HCT116 (cell line): Measurements from ENCODE around the gene HELT. TPM values are rescaled to one million over a fixed set of nuclear protein-coding genes. Genes with fewer than 3 reads are reported as not detected.

Experiments used
- ATAC-seq: fragments of 200-7000 bp; cut with Tn5 transposase; 2 replicates; pipeline ENCODE4 v1.9.1; 2020; ENCODE audit warnings: mild to moderate bottlenecking, moderate library complexity
- BruUV-seq: library from RNA; stranded (reverse); fragments of 400-500 nt; replicated peaks from 2 replicates; lab custom pipeline; 2021; lab: Mats Ljungman, UMichigan
- CTCF ChIA-PET: fragments of 300-600 bp; sonication (Branson Sonifier 250); formaldehyde crosslinking; loops from one replicate; lab custom pipeline; 2021; ENCODE audit warnings: antibody characterized with exemption; lab: Charles Lee
- POLR2A ChIA-PET: fragments of 300-600, 350-600 bp; sonication (Branson Sonifier 250); formaldehyde crosslinking; loops from one replicate; lab custom pipeline; 2021; ENCODE audit warnings: antibody characterized with exemption; lab: Charles Lee
- RAD21 ChIA-PET, 2 experiments: fragments of 300-600 bp; sonication (Branson Sonifier 250); formaldehyde crosslinking; loops; one replicate each; lab custom pipeline; 2023; ENCODE audit warnings: low total read pairs in 2 of 2; ENCODE audit not compliant: uncharacterized antibody in 2 of 2, unreplicated experiment in 2 of 2, low non-redundant PET in 1 of 2; lab: Charles Lee
- DNase-seq: peaks from one replicate; pipeline ENCODE4 v3.0.0-alpha.2; 2010; ENCODE audit warnings: low read depth, low spot score
- H2AFZ ChIP-seq: fragments of 200-600 bp; shearing (Covaris generic), sonication (generic); 2 replicates; pipeline ENCODE4 v1.6.1; 2017; ENCODE audit warnings: low read depth, mixed run types, mixed read lengths, antibody characterized with exemption, low read length; ENCODE audit not compliant: poor library complexity, severe bottlenecking
- H3K27ac ChIP-seq: 2 replicates; pipeline ENCODE4 v1.5.1; 2012; ENCODE audit warnings: low read depth, low read length
- H3K27me3 ChIP-seq: fragments of 200-600 bp; sonication (generic); 2 replicates; pipeline ENCODE4 v1.6.1; 2016; ENCODE audit warnings: mixed run types, low read length, mixed read lengths; ENCODE audit not compliant: insufficient read depth
- H3K36me3 ChIP-seq, 2 experiments: fragments of 200-500 bp in 1 of 2; fragments of 200-600 bp in 1 of 2; sonication (Bioruptor generic) in 1 of 2; sonication (generic) in 1 of 2; 2 replicates each; pipeline versions ENCODE4 v1.5.1 to v1.6.1; 2014 to 2016; ENCODE audit warnings: low read length in 2 of 2, inconsistent platforms in 1 of 2, mixed read lengths in 1 of 2, mixed run types in 1 of 2; ENCODE audit not compliant: insufficient read depth in 2 of 2, control insufficient read depth in 1 of 2
- H3K4me1 ChIP-seq, 2 experiments: fragments of 200-600 bp in 1 of 2; sonication (generic) in 1 of 2; 2 replicates each; pipeline versions ENCODE4 v1.5.1 to v1.6.1; 2012 to 2017; ENCODE audit warnings: low read length in 2 of 2, inconsistent platforms in 1 of 2, mild to moderate bottlenecking in 1 of 2, mixed read lengths in 1 of 2, mixed run types in 1 of 2, moderate library complexity in 1 of 2; ENCODE audit not compliant: insufficient read depth in 2 of 2, control insufficient read depth in 1 of 2
- H3K4me2 ChIP-seq: fragments of 200-600 bp; sonication (generic); 2 replicates; pipeline ENCODE4 v1.6.1; 2017; ENCODE audit warnings: mixed run types, low read length, mixed read lengths
- H3K4me3 ChIP-seq, 2 experiments: fragments of 200-600 bp in 1 of 2; sonication (generic) in 1 of 2; replicated peaks in 1 of 2; 2 replicates each; pipeline ENCODE4 v1.5.1; 2011 to 2016; ENCODE audit warnings: low read length in 2 of 2, control low read depth in 1 of 2, low read depth in 1 of 2, mild to moderate bottlenecking in 1 of 2, mixed read lengths in 1 of 2, mixed run types in 1 of 2
- H3K79me2 ChIP-seq: fragments of 200-600 bp; sonication (generic); 2 replicates; pipeline ENCODE4 v1.6.1; 2017; ENCODE audit warnings: mild to moderate bottlenecking, mixed run types, low read length, moderate library complexity, mixed read lengths; ENCODE audit not compliant: insufficient read depth
- H3K9ac ChIP-seq: fragments of 200-600 bp; sonication (generic); 2 replicates; pipeline ENCODE4 v1.6.1; 2016; ENCODE audit warnings: low read length, mixed read lengths
- H3K9me2 ChIP-seq: fragments of 200-600 bp; sonication (generic), shearing (Covaris generic); 2 replicates; pipeline ENCODE4 v1.6.1; 2017; ENCODE audit warnings: mixed run types, mild to moderate bottlenecking, moderate library complexity; ENCODE audit not compliant: insufficient read depth
- H3K9me3 ChIP-seq, 2 experiments: fragments of 200-500 bp in 1 of 2; fragments of 200-600 bp in 1 of 2; sonication (Bioruptor generic) in 1 of 2; sonication (generic) in 1 of 2; 2 replicates each; pipeline ENCODE4 v1.6.1; 2014 to 2017; ENCODE audit warnings: low read length in 2 of 2, mixed read lengths in 2 of 2, inconsistent platforms in 1 of 2, low read depth in 1 of 2, mild to moderate bottlenecking in 1 of 2, mixed run types in 1 of 2, moderate library complexity in 1 of 2; ENCODE audit not compliant: control insufficient read depth in 1 of 2, insufficient read depth in 1 of 2
- H4K20me1 ChIP-seq: fragments of 200-600 bp; sonication (generic), shearing (Covaris generic); 2 replicates; pipeline ENCODE4 v1.6.1; 2017; ENCODE audit warnings: mixed run types, mild to moderate bottlenecking, moderate library complexity; ENCODE audit not compliant: insufficient read depth
- ATF3 ChIP-seq: IDR thresholded peaks from 2 replicates; pipeline ENCODE4 v1.6.1; 2012
- CBX3 ChIP-seq: IDR thresholded peaks from 2 replicates; pipeline ENCODE4 v1.6.1; 2012; ENCODE audit warnings: low read depth
- CEBPB ChIP-seq: IDR thresholded peaks from 2 replicates; pipeline ENCODE4 v1.6.1; 2012; ENCODE audit warnings: low read depth
- CTCF ChIP-seq, 3 experiments: fragments of 200-600 bp in 1 of 3; sonication (generic) in 1 of 3; IDR thresholded peaks in 2 of 3; conservative IDR thresholded peaks in 1 of 3; 2 replicates each; pipeline ENCODE4 v1.5.1; 2012 to 2017; ENCODE audit warnings: low read depth in 2 of 3, low read length in 2 of 3, antibody characterized with exemption in 1 of 3, borderline replicate concordance in 1 of 3, control low read depth in 1 of 3, mild to moderate bottlenecking in 1 of 3, mixed read lengths in 1 of 3, mixed run types in 1 of 3, moderate library complexity in 1 of 3; ENCODE audit not compliant: insufficient read depth in 1 of 3
- EZH2 ChIP-seq: fragments of 200-600 bp; sonication (generic); IDR thresholded peaks from 2 replicates; pipeline ENCODE4 v1.6.1; 2017; ENCODE audit warnings: antibody characterized with exemption, mixed run types
- EZH2phosphoT487 ChIP-seq: fragments of 200-600 bp; IDR thresholded peaks from 2 replicates; pipeline ENCODE4 v1.6.1; 2018; ENCODE audit warnings: antibody characterized with exemption, borderline replicate concordance
- FOSL1 ChIP-seq: IDR thresholded peaks from 2 replicates; pipeline ENCODE4 v1.6.1; 2012; ENCODE audit warnings: low read depth
- JUND ChIP-seq: IDR thresholded peaks from 2 replicates; pipeline ENCODE4 v1.6.1; 2012
- POLR2A ChIP-seq: IDR thresholded peaks from 2 replicates; pipeline ENCODE4 v1.7.0; 2011; ENCODE audit warnings: borderline replicate concordance; ENCODE audit not compliant: insufficient read depth, insufficient read length; ENCODE audit errors: extremely low read depth
- POLR2AphosphoS5 ChIP-seq: IDR thresholded peaks from 2 replicates; pipeline ENCODE4 v1.6.1; 2011; ENCODE audit warnings: mild to moderate bottlenecking, low read depth, low read length, moderate library complexity
- RAD21 ChIP-seq: IDR thresholded peaks from 2 replicates; pipeline ENCODE4 v1.6.1; 2012; ENCODE audit warnings: low read depth, mild to moderate bottlenecking
- SIN3A ChIP-seq: IDR thresholded peaks from 2 replicates; pipeline ENCODE4 v1.6.1; 2012; ENCODE audit warnings: low read depth
- SP1 ChIP-seq: IDR thresholded peaks from 2 replicates; pipeline ENCODE4 v1.6.1; 2012; ENCODE audit warnings: low read depth
- SRF ChIP-seq: IDR thresholded peaks from 2 replicates; pipeline ENCODE4 v1.6.1; 2012; ENCODE audit warnings: low read depth
- TCF7L2 ChIP-seq: IDR thresholded peaks from 2 replicates; pipeline ENCODE4 v1.7.0; 2011; ENCODE audit warnings: borderline replicate concordance, inconsistent platforms; ENCODE audit not compliant: insufficient read depth, insufficient read length; ENCODE audit errors: extremely low read depth
- YY1 ChIP-seq: IDR thresholded peaks from 2 replicates; pipeline ENCODE4 v1.6.1; 2011; ENCODE audit warnings: low read length, low read depth, moderate library complexity, mild to moderate bottlenecking; ENCODE audit not compliant: insufficient replicate concordance; ENCODE audit errors: extremely low read depth
- ZNF274 ChIP-seq: fragments of 200-500 bp; sonication (Bioruptor generic); IDR thresholded peaks from 2 replicates; pipeline ENCODE4 v1.6.1; 2014; ENCODE audit warnings: mild to moderate bottlenecking, low read depth, low read length, inconsistent platforms
- intact Hi-C: fragments of 100-400 bp; cut with micrococcal nuclease; formaldehyde crosslinking; loops from 2 replicates; pipeline ENCODE4 v1.10.0; 2022
- total RNA-seq: library from RNA; stranded (reverse); gene quantifications from one replicate; pipeline ENCODE4 v1.2.1, GENCODE V29; 2021; ENCODE audit not compliant: unreplicated experiment

The HELT gene
- total RNA-seq, 1 experiment from 2014 or later, result not detected

GRCh38 chr4:185020293-185020808 is 2.1 kb downstream of the HELT start:
- RAD21 ChIA-PET, result no interaction called here
- CTCF ChIA-PET, result no interaction called here
- intact Hi-C loops, result no loop called here
- Histone ChIP-seq H3K27me3 (no peaks in the 10 kb centered on the region), H3K27ac (no peak overlapping the region), H3K9me3 (no peaks in the 10 kb centered on the region), H4K20me1 (no peaks in the 10 kb centered on the region), H3K4me2 (no peak overlapping the region), H3K4me3 (no peak overlapping the region), H3K4me1 (no peaks in the 10 kb centered on the region), H3K9ac (no peak overlapping the region), H3K79me2 (no peaks in the 10 kb centered on the region), H3K36me3 (no peaks in the 10 kb centered on the region), H3K9me2 (no peaks in the 10 kb centered on the region), H2AFZ (no peak overlapping the region)
- TF ChIP-seq JUND (no peak), EZH2phosphoT487 (no peak), TCF7L2 (no peak), CEBPB (no peak), POLR2A (no peak), EZH2 (no peak), CBX3 (no peak), ZNF274 (no peak)
- DNase-seq (no peak), ATAC-seq (no peak)
- BruUV-seq, result no TSS peak
- POLR2A ChIA-PET, result no interaction called here

GRCh38 chr4:185020863-185021761 is 2.8 kb downstream of the HELT start:
- no peak for TF ChIP-seq CTCF (IDR thresholded peaks at IDR 0.05 in 2 of 3, conservative IDR thresholded peaks at IDR 0.05 in 1 of 3; ENCODE audit: borderline replicate concordance in 1 of 3, insufficient read depth in 1 of 3, low read depth in 2 of 3, low read length in 2 of 3)
- TF ChIP-seq RAD21, result no peak
- no peak for TF ChIP-seq SRF
- no peak for TF ChIP-seq CEBPB
- no peak for TF ChIP-seq SP1
- no peak for TF ChIP-seq POLR2AphosphoS5
- no peak for TF ChIP-seq ATF3
- TF ChIP-seq FOSL1, result no peak
- no peak for TF ChIP-seq JUND
- TF ChIP-seq YY1, result no peak
- no peak for TF ChIP-seq POLR2A
- TF ChIP-seq SIN3A, result no peak
- DNase-seq, result no peak
- H3K4me2 ChIP-seq, result no peak overlapping the region
- no peak overlapping the region for H3K27ac ChIP-seq
- no peaks in the 10 kb centered on the region for H3K4me1 ChIP-seq
- RAD21 ChIA-PET, result no interaction called here
- H2AFZ ChIP-seq, result no peak overlapping the region
- H3K79me2 ChIP-seq, result no peaks in the 10 kb centered on the region
- H3K9me3 ChIP-seq, result no peaks in the 10 kb centered on the region
- POLR2A ChIA-PET, result no interaction called here
- no peak for ATAC-seq
- no peak overlapping the region for H3K4me3 ChIP-seq
- no peaks in the 10 kb centered on the region for H4K20me1 ChIP-seq
- no peaks in the 10 kb centered on the region for H3K9me2 ChIP-seq
- intact Hi-C loops, result no loop called here
- H3K27me3 ChIP-seq, result no peaks in the 10 kb centered on the region
- no TSS peak for BruUV-seq
- H3K36me3 ChIP-seq, result no peaks in the 10 kb centered on the region
- CTCF ChIA-PET, result no interaction called here
- H3K9ac ChIP-seq, result no peak overlapping the region
